Activated CD8-positive, alpha-beta memory T cell treated with anti-CD3 and anti-CD28 coated beads, Interleukin-2, amount 50 U/mL, for 4 hours (primary cell): Measurements from ENCODE around the gene CIAO2B.

Experiments used
- DNase-seq: peaks from one replicate; pipeline ENCODE4 v3.0.0-alpha.2; 2020

Gene CIAO2B

DNA sequence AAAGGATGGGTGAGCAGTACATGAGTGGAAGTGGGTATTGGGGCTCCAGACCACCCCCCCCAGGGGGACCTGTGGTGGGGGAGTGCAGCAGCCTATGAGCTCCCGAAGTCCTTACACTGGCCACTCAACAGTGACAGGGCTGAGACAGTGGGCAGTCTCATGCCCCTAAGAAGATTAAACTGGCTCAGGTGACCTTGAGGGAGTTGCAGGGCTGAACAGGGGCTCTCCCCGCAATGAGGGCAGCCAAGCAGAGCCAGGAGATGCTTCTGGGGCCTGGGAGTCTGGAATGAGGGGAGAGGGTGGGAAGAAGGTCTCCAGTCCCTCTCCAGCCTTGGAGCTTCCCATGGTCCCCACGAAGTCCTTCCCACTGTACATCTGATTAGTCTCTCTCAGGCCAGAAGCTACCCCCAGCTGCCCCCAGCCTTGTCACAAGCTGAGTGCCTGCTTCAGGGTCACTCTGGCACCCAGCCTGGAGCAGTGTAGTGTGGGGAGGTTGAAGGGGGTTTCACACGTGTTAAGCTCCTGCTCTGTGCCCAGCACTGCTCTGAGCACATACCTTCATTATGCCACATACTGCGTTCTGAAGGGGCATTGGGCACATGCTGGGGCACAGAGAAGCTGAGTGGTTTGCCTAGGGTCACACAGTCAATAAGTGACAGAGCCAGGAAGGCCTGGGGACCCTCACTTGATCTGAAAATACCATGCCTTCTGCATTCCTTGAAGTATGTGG, 14.5 kb downstream of the CIAO2B start:
- no peak for DNase-seq

- DNase-seq: no peak
Measured at GRCh38 chr16:66918803-66919568, 15.2 kb downstream of the CIAO2B start, which contains the start of gene CDH16. TSS of gene CDH16 (minus strand) at chr16:66918885. CDS start at chr16:66918065, 820 bp downstream.

GRCh38 chr16:66918355-66918754, 15.8 kb downstream of the CIAO2B start:
- no peak for DNase-seq

GRCh38 chr16:66917741-66918140, 16.5 kb downstream of the CIAO2B start:
- no peak for DNase-seq

DNA sequence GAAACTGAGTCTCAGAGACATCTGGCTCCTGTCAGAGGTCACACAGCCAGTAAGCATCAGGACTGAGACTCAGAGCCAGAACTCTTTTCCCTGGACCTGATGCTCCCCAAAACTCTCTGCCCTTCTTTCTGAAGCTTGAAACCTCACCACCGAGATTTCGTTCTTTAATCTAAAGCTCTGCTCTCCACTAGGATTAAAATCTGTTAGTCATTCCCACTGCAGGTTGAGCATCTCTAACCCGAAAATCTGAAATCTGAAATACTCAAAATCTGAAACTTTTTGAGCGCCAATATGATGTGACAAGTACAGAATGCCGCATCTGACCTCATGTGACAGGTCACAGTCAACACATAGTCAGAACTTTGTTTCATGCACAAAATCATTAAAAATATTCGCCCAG, 17.7 kb downstream of the CIAO2B start:
- no peak for DNase-seq

DNA sequence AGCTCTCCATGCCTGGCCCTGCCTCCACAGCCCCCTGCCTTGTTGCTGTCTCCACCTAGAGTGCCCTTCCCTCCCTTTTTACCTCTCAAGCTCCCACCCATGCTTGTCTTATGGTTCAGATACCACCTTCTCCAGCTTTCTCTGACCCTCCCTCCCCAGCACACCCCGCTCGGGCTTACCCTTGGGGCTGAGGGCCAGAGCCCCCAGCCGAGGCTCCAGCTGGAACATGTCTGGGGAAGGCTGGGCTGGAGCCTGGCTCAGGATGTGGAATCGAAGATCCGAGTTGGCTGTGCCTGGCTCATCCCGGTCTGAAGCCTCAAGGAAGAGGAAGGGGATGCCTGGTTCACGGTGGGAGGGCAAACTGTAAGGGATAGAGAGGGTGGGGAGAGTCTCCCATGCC, 19.2 kb downstream of the CIAO2B start:
- DNase-seq: no peak

DNA sequence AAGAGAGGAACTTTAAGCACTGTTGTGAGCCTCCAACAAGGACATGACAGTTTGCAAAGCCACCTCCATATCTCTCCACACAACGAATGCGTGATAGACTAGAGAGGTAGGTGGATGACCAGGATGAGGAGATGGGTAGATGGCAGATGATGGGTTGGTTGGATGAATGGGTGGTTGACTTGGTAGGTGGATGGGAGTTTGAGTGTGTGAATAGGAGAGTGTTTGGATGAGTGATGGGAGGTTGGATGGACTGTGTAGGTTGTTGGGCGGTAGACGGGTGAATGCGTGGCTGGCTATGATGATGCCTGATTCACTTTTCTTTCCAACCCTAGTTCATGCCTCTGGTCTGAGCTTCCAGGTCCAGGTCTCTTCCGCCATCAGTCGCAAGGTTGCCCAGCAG, 19.7 kb downstream of the CIAO2B start:
- DNase-seq: no peak

- DNase-seq: no peak
Measured at GRCh38 chr16:66913711-66914110, 20.5 kb downstream of the CIAO2B start.

DNA sequence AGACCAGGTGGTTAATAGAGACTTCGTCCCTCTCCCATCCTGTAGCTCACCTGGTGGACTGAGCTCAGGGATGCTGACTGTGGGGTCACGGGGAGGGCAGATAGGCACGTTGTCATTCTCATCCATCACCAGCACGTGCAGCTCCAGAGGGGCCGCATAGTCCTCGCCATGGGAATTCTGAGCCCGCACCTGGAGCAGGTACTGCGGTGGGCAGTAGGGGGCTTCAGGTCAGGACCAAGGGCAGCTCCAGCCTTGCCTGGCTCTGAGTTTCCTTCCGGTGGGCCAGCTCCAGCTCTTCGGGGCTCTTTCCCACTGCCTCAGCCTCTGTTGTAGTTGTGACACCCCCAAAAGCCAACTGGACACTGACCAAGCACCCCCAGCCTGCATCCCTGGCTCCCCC, 21.1 kb downstream of the CIAO2B start:
- no peak for DNase-seq

DNA sequence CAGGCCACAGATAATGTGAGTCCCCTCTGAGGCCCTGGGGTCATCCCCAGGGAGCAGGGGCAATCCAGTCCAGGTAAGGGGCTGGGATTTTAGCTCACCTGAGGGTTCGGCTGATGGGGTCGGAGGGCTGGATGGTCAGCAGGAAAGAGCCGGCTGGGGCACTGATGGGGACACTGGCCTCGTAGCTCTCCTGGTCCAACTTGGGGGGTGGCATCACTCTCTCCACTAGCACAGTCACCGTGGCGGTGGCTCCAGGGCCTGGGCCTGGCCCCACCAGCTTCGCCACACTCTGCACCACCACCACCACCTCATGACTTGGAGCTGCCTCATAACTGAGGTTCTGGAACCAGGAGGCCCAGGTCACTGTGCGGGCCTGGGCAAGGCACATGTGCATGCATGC, 22.4 kb downstream of the CIAO2B start:
- no peak for DNase-seq

GRCh38 chr16:66911112-66911511, 23.1 kb downstream of the CIAO2B start:
- no peak for DNase-seq

GRCh38 chr16:66910175-66910940, 23.8 kb downstream of the CIAO2B start:
- no peak for DNase-seq

- DNase-seq: no peak
Measured at GRCh38 chr16:66908762-66909559, 25.2 kb downstream of the CIAO2B start.

GRCh38 chr16:66908116-66908515, 26.1 kb downstream of the CIAO2B start:
- no peak for DNase-seq

- DNase-seq: no peak
Measured at GRCh38 chr16:66906916-66907836, 27.0 kb downstream of the CIAO2B start.

- no peak for DNase-seq
Measured at GRCh38 chr16:66905633-66906539, 28.3 kb downstream of the CIAO2B start.

DNA sequence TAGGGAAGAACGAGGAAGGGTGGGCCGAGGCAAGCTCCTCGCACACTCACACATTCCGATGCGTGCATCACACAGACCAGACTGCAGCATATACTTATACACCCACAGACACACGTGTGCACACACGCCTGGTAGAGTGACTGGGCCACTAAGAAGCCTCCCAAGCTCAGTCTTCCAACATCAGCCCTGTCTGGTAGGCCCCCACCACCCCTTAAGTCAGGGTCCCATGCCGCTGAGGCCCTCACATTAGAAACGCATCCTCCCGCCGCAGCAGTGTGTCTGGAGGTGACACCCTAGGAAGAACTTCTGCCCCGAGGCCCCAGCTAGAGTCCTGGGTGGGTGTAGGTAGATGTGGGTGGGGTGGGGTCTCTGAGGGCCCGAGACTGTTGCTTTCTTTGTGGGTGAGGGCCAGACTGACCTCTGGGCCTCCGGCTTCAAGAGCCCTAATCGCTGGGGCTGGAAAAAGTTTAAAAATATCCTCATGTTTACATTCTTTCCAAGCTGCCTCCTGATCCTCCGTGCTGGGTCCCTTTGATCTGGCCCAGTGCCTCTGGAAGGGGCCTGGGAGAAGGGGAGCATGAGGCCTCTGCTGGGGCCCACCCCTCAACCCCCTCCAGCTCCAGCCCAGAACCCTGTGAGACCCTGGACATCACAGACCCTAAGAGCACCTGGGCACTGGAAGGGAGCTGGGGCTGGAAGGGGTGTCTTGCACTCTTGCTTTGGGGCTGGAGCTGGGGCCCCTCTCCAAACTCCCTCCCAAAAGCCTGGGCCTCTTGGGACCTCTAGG, 29.2 kb downstream of the CIAO2B start:
- DNase-seq: no peak

GRCh38 chr16:66904428-66904845, 29.8 kb downstream of the CIAO2B start:
- DNase-seq: no peak
